ENCODE data around the gene STK24. TPM values are rescaled to one million over a fixed set of nuclear protein-coding genes. Genes with fewer than 3 reads are reported as not detected.

Gene STK24
- total RNA-seq, 3 donors from 2014 or later, result 135 to 152 (median 142) TPM

DNA sequence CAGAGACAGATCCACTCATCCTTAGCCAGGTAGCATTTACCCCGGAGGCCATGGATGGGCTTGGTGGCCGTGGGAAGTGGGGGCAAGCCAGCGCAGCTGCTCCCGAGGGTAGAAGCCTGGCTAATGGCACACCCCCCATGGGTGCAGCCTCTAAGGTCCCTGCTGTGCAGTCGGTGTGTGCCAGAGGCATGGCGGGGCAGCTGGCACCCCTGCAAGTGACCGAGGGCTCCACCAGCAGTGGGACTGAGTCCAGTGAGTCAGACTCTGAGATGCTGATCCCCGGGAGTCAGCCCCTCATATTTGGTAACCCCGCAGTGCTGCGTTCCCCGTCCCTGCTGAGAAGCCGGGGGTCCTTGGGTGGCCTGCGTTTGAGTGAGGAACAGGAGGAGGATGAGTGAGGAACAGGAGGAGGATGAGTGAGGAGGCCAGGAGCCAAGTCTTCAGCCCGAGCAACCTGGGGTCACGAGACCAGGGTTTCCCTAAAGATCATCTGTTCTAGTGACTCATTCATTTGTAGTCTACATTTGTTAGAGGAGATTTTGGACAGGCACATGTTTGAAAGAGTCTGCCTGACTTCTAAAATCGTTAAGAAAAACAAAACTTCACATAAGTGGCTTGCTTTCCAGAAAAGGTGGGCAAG, 180.7 kb downstream of the STK24 start:
- Mint-ChIP-seq H3K36me3 (ENCODE audit: insufficient read depth) (no peaks in the 10 kb centered on the region), H3K27me3 (ENCODE audit: low read depth) (peaks cover 22% of the 10 kb centered on the region), H3K9me3 (no peaks in the 10 kb centered on the region), H3K4me3 (no peak overlapping the region), H3K4me1 (ENCODE audit: low read depth) (no peaks in the 10 kb centered on the region)
- DNase-seq, result no peak
- no peak for ATAC-seq

Other genes starting within 250 kb of the STK24 start
- not detected for gene SLC15A1, start 175.6 kb upstream of the STK24 start, total RNA-seq

Data from activated T-cell treated with anti-CD3 and anti-CD28 coated beads, Interleukin-2, amount 50 U/mL, for 4 hours (primary cell).